T-helper 22 cell (primary cell): ENCODE results near the gene ERMP1.

ENCODE experiments used
- DNase-seq: peaks from one replicate; pipeline ENCODE4 v3.0.0-alpha.2; 2020; ENCODE audit warnings: low read depth

ERMP1 gene

GRCh38 chr9:5854063-5854790 lies 21.3 kb upstream of the ERMP1 start:
- DNase-seq, result no peak

- no peak for DNase-seq
Observed at GRCh38 chr9:5853617-5854016, 20.7 kb upstream of the ERMP1 start.

GRCh38 chr9:5852987-5853386 lies 20.1 kb upstream of the ERMP1 start:
- no peak for DNase-seq

GRCh38 chr9:5851445-5851844 lies 18.5 kb upstream of the ERMP1 start:
- no peak for DNase-seq

GRCh38 chr9:5850724-5851122 lies 17.8 kb upstream of the ERMP1 start:
- no peak for DNase-seq

- DNase-seq, result no peak
Observed at GRCh38 chr9:5848372-5848882, 15.5 kb upstream of the ERMP1 start.

GRCh38 chr9:5846501-5846921 lies 13.6 kb upstream of the ERMP1 start:
- DNase-seq, result no peak

GRCh38 chr9:5846096-5846495 lies 13.2 kb upstream of the ERMP1 start:
- no peak for DNase-seq

- DNase-seq, result no peak
Observed at GRCh38 chr9:5845157-5845531, 12.2 kb upstream of the ERMP1 start.

GRCh38 chr9:5843794-5844471 lies 11.0 kb upstream of the ERMP1 start:
- no peak for DNase-seq

GRCh38 chr9:5842929-5843793 lies 10.2 kb upstream of the ERMP1 start:
- no peak for DNase-seq

GRCh38 chr9:5841771-5842573 lies 9.1 kb upstream of the ERMP1 start:
- DNase-seq, result peak; percentile 17

GRCh38 chr9:5840788-5841187 lies 7.9 kb upstream of the ERMP1 start:
- DNase-seq, result no peak

- no peak for DNase-seq
Observed at GRCh38 chr9:5839572-5839902, 6.6 kb upstream of the ERMP1 start.

GRCh38 chr9:5838884-5839571 lies 6.1 kb upstream of the ERMP1 start:
- no peak for DNase-seq

GRCh38 chr9:5835808-5836207 lies 2.9 kb upstream of the ERMP1 start:
- DNase-seq, result no peak

GRCh38 chr9:5834214-5834613 lies 1.3 kb upstream of the ERMP1 start:
- DNase-seq, result no peak

- no peak for DNase-seq
Observed at GRCh38 chr9:5832071-5832537, 813 bp downstream of the ERMP1 start.

- DNase-seq, result no peak
Observed at GRCh38 chr9:5825895-5826622, 6.9 kb downstream of the ERMP1 start.

- no peak for DNase-seq
Observed at GRCh38 chr9:5825223-5825622, 7.7 kb downstream of the ERMP1 start.

- no peak for DNase-seq
Observed at GRCh38 chr9:5820425-5820824, 12.5 kb downstream of the ERMP1 start.
